Peyer's patch (tissue), 4 donors: ENCODE measurements around the gene CELSR1.

Experiments used
- CTCF ChIP-seq, 6 experiments: fragments of 450-650 bp in 4 of 6; fragments of 200-600 bp in 2 of 6; sonication (generic) in 1 of 6; IDR thresholded peaks; one replicate each; pipeline ENCODE4 v1.5.1; 2017 to 2019; ENCODE audit warnings: antibody characterized with exemption in 6 of 6, mild to moderate bottlenecking in 3 of 6, moderate library complexity in 1 of 6
- POLR2A ChIP-seq, 2 donors: fragments of 450-650 bp; IDR thresholded peaks; one replicate each; pipeline ENCODE4 v1.5.1; 2017; ENCODE audit warnings: antibody characterized with exemption in 2 of 2, mild to moderate bottlenecking in 2 of 2, moderate library complexity in 2 of 2

GRCh38 chr22:46573781-46574437 is 36.5 kb upstream of the CELSR1 start:
- no peak for TF ChIP-seq CTCF (IDR thresholded peaks at IDR 0.05)
- TF ChIP-seq POLR2A (IDR thresholded peaks at IDR 0.05) = no peak
